Measurements from ENCODE around the gene LMF1.

GRCh38 chr16:972316-973002 is 1.7 kb upstream of the LMF1 start:
- TF ChIP-seq CTCF (IDR thresholded peaks at IDR 0.05) (no peak), POLR2A (IDR thresholded peaks at IDR 0.05) (no peak)
